DLD1 (cell line): ENCODE results near the gene CLDN3.
"Not testable (repeated sequence)": the region's sequence is repeated elsewhere in the genome, so short reads cannot be mapped to it uniquely, and the experiment has no call there.

ENCODE experiments used
- in situ Hi-C: cut with HindIII; loops from 2 replicates; pipeline ENCODE4 v1.10.0; 2017; ENCODE audit warnings: low sequenced_read_pairs

Gene CLDN3, protein sequence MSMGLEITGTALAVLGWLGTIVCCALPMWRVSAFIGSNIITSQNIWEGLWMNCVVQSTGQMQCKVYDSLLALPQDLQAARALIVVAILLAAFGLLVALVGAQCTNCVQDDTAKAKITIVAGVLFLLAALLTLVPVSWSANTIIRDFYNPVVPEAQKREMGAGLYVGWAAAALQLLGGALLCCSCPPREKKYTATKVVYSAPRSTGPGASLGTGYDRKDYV

DNA sequence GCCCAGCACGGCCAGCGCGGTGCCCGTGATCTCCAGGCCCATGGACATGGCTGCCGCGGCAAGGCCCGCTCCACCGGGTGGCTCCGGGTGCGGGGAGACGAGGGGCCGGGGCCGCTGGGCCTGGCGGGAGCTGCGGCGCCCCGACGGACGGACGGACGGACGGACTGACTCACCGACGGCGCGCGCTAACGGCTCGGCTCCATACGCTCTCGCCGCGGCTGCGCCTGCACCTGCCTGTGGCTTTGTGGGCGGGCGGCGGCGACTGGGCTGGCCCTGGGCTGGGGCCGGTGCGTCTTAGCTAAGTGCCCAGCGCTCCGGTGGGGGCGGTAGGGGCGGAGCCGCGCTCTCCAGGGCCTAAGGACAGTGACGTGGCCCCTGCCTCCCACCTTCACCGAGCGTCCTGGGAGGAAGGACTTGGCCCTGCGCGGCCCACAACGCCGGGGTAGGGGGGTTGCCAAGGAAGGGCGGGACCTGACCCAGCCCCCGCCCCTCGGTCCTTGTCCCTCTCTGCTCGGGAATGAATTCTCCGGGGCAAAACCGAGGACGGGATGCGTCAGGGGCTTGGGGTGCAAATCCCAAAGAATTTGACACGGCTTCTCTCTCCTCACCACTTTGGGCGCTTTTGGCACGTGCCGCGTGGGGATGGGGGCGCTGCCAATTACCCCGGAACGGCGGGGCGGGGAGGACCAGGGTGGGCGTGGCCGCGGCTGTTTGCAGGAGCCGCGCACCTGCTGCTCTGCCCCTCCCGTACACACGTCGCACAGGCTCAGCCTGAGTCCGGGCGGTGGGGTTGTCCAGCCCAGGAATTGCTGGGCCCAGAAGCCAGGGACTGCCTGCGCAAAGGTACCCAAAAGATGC lies at the start of gene CLDN3:
Gene CLDN3 (minus strand): TSS at position 269 of the 858 bp plus-strand sequence. CDS start 221 bp downstream, at position 48.
- in situ Hi-C loops: no loop called here

DNA sequence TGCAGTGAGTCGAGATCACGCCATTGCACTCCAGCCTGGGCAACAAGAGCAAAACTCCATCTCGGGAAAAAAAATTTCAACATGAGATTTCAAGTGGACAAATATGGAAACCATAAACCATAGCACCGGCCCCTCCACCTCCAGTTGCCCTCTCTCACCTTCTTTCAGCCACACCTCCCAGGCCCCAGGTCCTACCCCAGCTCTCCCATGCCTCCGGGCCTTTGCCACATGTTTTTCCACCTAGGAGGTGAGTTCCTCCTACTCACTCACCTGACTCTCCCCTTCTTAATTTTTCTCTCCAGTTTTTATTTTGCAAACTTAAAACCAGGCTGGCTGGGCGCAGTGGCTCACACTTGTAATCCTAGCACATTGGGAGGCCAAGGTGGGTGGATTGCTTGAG lies 47.1 kb upstream of the CLDN3 start:
- in situ Hi-C loops: no loop called here

GRCh38 chr7:73815436-73815835 lies 45.4 kb upstream of the CLDN3 start:
- in situ Hi-C loops: no loop called here

GRCh38 chr7:73812996-73813395 lies 42.9 kb upstream of the CLDN3 start:
- in situ Hi-C loops: no loop called here

- in situ Hi-C loops: no loop called here
Measured at GRCh38 chr7:73811760-73812168, 41.7 kb upstream of the CLDN3 start.

- in situ Hi-C loops: no loop called here
Measured at GRCh38 chr7:73810998-73811360, 40.9 kb upstream of the CLDN3 start.

- in situ Hi-C loops: no loop called here
Measured at GRCh38 chr7:73809467-73809951, 39.4 kb upstream of the CLDN3 start.

GRCh38 chr7:73802459-73802858 lies 32.4 kb upstream of the CLDN3 start:
- in situ Hi-C loops: no loop called here

- in situ Hi-C loops: no loop called here
Measured at GRCh38 chr7:73801577-73801976, 31.5 kb upstream of the CLDN3 start.

- in situ Hi-C loops: no loop called here
Measured at GRCh38 chr7:73799282-73800141, 29.4 kb upstream of the CLDN3 start.

DNA sequence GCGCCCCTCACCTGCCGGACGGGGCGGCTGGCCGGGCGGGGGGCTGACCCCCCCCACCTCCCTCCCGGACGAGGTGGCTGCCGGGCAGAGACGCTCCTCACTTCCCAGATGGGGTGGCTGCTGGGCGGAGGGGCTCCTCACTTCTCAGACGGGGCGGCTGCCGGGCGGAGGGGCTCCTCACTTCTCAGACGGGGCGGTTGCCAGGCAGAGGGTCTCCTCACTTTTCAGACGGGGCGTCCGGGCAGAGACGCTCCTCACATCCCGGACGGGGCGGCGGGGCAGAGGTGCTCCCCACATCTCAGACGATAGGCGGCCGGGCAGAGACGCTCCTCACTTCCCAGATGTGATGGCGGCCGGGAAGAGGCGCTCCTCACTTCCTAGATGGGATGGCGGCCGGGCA lies 27.1 kb upstream of the CLDN3 start:
- in situ Hi-C loops: not testable (repeated sequence)

DNA sequence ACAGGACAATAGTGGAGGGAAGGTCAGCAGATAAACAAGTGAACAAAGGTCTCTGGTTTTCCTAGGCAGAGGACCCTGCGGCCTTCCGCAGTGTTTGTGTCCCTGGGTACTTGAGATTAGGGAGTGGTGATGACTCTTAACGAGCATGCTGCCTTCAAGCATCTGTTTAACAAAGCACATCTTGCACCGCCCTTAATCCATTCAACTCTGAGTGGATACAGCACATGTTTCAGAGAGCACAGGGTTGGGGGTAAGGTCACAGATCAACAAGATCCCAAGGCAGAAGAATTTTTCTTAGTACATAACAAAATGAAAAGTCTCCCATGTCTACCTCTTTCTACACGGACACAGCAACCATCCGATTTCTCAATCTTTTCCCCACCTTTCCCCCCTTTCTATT lies 26.6 kb upstream of the CLDN3 start:
- in situ Hi-C loops: not testable (repeated sequence)

GRCh38 chr7:73795188-73795587 lies 25.1 kb upstream of the CLDN3 start:
- in situ Hi-C loops: not testable (repeated sequence)

DNA sequence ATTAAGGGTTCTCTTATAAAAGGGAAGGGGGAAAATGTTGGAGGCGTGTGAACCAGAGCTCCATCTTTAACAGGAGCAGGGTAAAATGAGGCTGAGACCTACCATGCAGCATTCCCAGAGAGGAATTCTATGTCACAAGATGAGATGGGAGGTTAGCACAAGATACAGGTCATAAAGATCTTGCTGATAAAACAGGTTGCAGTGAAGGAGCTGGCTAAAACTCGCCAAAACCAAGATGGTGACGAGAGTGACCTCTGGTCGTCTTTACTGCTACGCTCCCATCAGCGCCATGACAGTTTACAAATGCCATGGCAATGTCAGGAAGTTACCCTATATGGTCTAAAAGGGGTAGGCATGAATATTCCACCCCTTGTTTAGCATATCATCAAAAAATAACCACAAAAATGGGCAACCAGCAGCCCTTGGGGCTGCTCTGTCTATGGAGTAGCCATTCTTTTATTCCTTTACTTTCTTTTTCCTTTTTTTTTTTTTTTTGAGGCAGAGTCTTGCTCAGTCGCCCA lies 21.2 kb upstream of the CLDN3 start:
- in situ Hi-C loops: not testable (repeated sequence)

DNA sequence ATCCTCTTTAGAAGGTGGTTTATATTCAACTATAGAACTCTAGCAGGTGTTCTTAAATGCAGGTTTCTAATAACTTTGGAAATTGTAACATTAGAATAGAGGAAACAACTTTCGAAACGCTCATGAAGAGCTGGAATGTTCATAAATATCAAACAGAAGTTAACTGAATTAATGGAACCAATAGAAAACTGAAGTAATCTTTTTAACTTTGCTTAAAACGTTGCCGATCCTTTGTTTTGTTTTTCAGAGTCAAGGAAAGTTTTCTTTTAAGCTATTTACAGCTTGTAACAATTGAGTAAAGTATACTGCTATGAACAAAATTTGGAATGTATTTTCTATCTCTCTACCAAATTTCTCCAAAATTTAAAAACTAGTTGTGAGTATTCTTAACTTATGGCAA lies 19.0 kb upstream of the CLDN3 start:
- in situ Hi-C loops: no loop called here

DNA sequence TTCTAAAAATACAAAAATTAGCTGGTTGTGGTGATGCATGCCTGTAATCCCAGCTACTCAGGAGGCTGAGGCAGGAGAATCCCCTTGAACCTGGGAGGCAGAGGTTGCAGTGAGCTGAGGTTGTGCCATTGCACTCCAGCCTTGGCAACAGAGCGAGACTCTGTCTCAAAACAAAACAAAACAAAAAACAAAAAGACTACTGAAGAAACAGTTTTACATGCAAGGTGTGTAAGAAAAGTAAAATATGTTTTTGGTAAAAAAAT lies 17.6 kb upstream of the CLDN3 start:
- in situ Hi-C loops: not testable (repeated sequence)

- in situ Hi-C loops: no loop called here
Measured at GRCh38 chr7:73786588-73786987, 16.5 kb upstream of the CLDN3 start.

GRCh38 chr7:73779517-73779916 lies 9.4 kb upstream of the CLDN3 start:
- in situ Hi-C loops: no loop called here

- in situ Hi-C loops: no loop called here
Measured at GRCh38 chr7:73778801-73779389, 8.8 kb upstream of the CLDN3 start.

DNA sequence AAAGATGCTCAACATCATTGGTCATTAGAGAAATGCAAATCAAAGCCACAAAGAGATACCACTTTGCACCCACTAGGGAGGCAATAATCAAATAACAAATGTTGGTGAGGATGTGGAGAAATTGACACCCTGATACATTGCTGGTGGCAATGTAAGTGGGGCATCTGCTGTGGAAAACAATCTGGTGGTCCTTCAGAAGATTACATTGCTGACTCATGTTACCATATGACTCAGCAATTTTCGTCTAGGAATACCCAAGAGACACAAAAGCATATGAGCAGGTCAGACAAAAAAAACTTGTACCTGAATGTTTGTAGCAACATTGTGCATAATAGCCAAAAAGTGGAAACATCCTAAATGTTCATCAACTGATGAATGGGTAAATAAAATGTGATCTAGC lies 4.9 kb upstream of the CLDN3 start:
- in situ Hi-C loops: no loop called here
